MG63 (cell line): ENCODE results near the gene ENSA. TPM values are rescaled to one million over a fixed set of nuclear protein-coding genes. Genes with fewer than 3 reads are reported as not detected.
"Not testable (repeated sequence)": the region's sequence is repeated elsewhere in the genome, so short reads cannot be mapped to it uniquely, and the experiment has no call there.

Experiments
- DNase-seq: peaks from one replicate; pipeline ENCODE4 v3.0.0-alpha.2; 2020
- H3K27me3 ChIP-seq: fragments of 250-450 bp; sonication (Bioruptor Pico); 2 replicates; pipeline ENCODE4 v1.5.1; 2020; ENCODE audit warnings: mild to moderate bottlenecking, moderate library complexity
- H3K36me3 ChIP-seq: fragments of 250-450 bp; sonication (Bioruptor Pico); 2 replicates; pipeline ENCODE4 v1.5.1; 2020; ENCODE audit warnings: mild to moderate bottlenecking, moderate library complexity
- H3K4me3 ChIP-seq: fragments of 250-450 bp; sonication (Bioruptor Pico); 2 replicates; pipeline ENCODE4 v1.5.1; 2020; ENCODE audit warnings: mild to moderate bottlenecking, moderate library complexity
- H3K9me3 ChIP-seq: fragments of 250-450 bp; sonication (Bioruptor Pico); 2 replicates; pipeline ENCODE4 v1.5.1; 2020; ENCODE audit warnings: mild to moderate bottlenecking, moderate library complexity
- total RNA-seq: library from RNA; depleted of rRNA; stranded (reverse); fragments of >200 nt; shearing (Covaris generic); gene quantifications from 2 replicates; pipeline ENCODE4 v1.2.3, GENCODE V29; 2014; ENCODE audit warnings: low replicate concordance

ENSA gene
- total RNA-seq, 1 experiment from 2014 or later, result 172 TPM

GRCh38 chr1:150604226-150604588 is 25.2 kb downstream of the ENSA start:
- H3K36me3 ChIP-seq, result peaks cover 21% of the 10 kb centered on the region
- no peaks in the 10 kb centered on the region for H3K9me3 ChIP-seq
- H3K27me3 ChIP-seq, result no peaks in the 10 kb centered on the region
- DNase-seq, result no peak
- H3K4me3 ChIP-seq, result no peak overlapping the region

DNA sequence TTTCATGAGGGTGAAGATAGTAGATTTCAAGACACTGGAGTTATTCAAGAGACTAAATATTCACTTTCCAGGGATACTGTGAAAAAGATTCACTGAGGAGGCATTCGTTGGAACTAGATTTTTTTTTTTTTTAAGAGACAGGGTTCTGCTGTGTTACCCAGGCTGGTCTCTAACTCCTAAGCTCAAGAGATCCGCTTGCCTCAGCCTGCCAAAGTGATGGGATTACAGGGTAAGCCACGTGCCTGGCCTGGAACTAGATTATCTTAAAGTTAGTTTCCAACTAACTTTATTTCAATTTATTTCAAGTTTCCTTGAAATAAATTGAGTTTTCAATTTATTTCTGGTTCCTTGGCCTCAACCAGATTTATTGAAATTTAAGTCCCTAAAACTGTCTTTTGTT is 25.7 kb downstream of the ENSA start:
- no peak overlapping the region for H3K4me3 ChIP-seq
- H3K27me3 ChIP-seq, result no peaks in the 10 kb centered on the region
- H3K36me3 ChIP-seq, result peaks cover 17% of the 10 kb centered on the region
- no peak for DNase-seq
- H3K9me3 ChIP-seq, result no peaks in the 10 kb centered on the region

- DNase-seq, H3K9me3 ChIP-seq, H3K4me3 ChIP-seq, H3K27me3 ChIP-seq: not testable (repeated sequence)
- peaks cover 19% of the 10 kb centered on the region for H3K36me3 ChIP-seq
These were observed 27.0 kb downstream of the ENSA start for GRCh38 chr1:150602372-150602771.

- Histone ChIP-seq H3K9me3 (no peaks in the 10 kb centered on the region), H3K4me3 (no peak overlapping the region), H3K36me3 (peaks cover 18% of the 10 kb centered on the region), H3K27me3 (no peaks in the 10 kb centered on the region)
- DNase-seq, result no peak
These were observed 27.9 kb downstream of the ENSA start for GRCh38 chr1:150601540-150601939.

- H3K27me3 ChIP-seq, H3K9me3 ChIP-seq, H3K4me3 ChIP-seq, DNase-seq: not testable (repeated sequence)
- peaks cover 10% of the 10 kb centered on the region for H3K36me3 ChIP-seq
These were observed 31.1 kb downstream of the ENSA start for GRCh38 chr1:150598346-150598745.

- Histone ChIP-seq H3K27me3 (no peaks in the 10 kb centered on the region), H3K9me3 (no peaks in the 10 kb centered on the region), H3K36me3 (peaks cover 10% of the 10 kb centered on the region), H3K4me3 (no peak overlapping the region)
- DNase-seq, result no peak
These were observed 32.4 kb downstream of the ENSA start for GRCh38 chr1:150596976-150597375.

DNA sequence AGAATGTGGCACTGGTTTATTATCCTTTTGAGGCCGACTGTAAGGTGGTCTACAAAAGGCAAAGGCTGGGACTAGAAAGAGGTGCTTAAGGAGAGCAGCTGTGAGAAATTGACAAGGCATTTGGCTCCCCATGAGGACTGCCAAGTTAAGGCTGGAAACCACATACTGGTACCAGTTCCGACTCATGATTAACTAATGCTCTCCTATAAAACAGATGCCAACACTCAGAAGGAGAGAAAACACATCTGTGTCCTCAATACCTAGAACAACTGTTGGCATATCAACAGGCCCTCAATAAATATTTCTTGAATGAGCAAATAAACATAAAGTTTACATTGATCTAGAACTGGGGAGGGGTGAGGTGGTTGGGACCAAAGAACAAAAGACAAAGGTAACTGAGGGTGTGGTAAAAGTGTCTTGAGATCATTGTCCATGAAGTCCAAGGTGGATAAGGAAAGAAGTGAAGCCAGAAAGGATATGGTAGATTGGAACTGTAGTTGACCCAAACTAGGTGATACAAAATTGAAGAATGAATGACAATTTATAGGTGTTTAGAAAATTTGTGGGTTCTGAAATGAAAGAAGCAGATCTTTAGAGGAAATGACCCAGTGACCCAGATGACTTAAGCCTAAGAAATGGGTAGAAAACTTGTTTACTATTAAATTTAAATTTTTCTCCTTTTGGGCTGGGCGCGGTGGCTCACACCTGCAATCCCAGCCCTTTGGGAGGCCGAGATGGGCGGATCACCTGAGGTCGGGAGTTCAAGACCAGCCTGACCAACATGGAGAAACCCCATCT is 33.1 kb downstream of the ENSA start:
- Histone ChIP-seq H3K27me3 (no peaks in the 10 kb centered on the region), H3K36me3 (peaks cover 10% of the 10 kb centered on the region), H3K9me3 (no peaks in the 10 kb centered on the region), H3K4me3 (no peak overlapping the region)
- DNase-seq, result peak; percentile 49

- Histone ChIP-seq H3K27me3 (no peaks in the 10 kb centered on the region), H3K9me3 (no peaks in the 10 kb centered on the region), H3K4me3 (no peak overlapping the region), H3K36me3 (peaks cover 20% of the 10 kb centered on the region)
- no peak for DNase-seq
These were observed 47.0 kb downstream of the ENSA start for GRCh38 chr1:150582371-150582770.

DNA sequence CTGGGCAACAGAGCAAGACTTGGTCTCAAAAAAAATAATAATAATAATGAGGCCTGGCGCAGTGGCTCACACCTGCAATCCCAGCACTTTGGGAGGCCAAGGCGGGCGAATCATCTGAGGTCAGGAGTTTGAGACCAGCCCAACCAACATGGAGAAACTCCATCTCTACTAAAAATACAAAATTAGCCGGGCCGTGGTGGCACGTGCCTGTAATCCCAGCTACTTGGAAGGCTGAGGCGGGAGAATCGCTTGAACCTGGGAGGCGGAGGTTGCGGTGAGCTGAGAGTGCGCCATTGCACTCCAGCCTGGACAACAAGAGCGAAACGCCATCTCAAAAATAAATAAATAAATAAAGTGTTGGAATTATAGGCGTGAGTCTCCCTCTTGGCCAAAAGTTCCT is 47.5 kb downstream of the ENSA start:
- not testable (repeated sequence) for H3K9me3 ChIP-seq, H3K4me3 ChIP-seq, H3K27me3 ChIP-seq, DNase-seq
- H3K36me3 ChIP-seq, result peaks cover 24% of the 10 kb centered on the region

DNA sequence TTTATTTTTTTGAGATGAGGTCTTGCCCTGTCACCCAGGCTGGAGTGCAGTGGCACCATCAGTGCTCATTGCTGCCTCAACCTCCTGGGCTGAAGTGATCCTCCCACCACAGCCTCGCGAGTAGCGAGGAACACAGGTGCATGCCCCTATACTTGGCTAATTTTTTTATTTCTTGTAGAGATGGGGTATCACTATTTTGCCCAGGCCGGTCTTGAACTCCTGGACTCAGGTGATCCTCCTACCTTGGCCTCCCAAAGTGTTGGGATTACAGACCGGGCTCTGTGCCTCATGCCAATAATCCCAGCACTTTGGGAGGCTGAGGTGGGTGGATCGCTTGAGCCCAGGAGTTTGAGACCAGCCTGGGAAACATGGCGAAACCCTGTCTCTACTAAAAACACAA is 48.0 kb downstream of the ENSA start:
- peaks cover 29% of the 10 kb centered on the region for H3K36me3 ChIP-seq
- H3K4me3 ChIP-seq, H3K9me3 ChIP-seq, DNase-seq, H3K27me3 ChIP-seq: not testable (repeated sequence)

DNA sequence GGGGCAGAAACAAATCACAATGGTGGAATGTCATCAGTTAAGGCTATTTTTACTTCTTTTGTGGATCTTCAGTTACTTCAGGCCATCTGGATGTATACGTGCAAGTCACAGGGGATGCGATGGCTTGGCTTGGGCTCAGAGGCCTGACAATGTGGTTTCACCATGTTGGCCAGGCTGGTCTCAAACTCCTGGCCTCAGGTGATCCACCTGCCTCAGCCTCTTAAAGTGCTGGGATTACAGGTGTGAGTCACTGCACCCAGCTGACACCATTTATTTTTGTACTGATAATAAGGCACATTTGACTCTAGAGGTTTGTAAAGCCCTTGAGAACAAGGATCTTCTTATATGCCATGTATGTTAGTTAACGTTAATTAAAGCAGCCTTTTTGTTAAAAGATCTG is 48.4 kb downstream of the ENSA start:
- H3K27me3 ChIP-seq, H3K4me3 ChIP-seq, DNase-seq, H3K9me3 ChIP-seq: not testable (repeated sequence)
- H3K36me3 ChIP-seq, result peaks cover 34% of the 10 kb centered on the region

- peaks cover 43% of the 10 kb centered on the region for H3K36me3 ChIP-seq
- peak overlapping the region; percentile 92 for H3K4me3 ChIP-seq
- DNase-seq, result no peak
- no peaks in the 10 kb centered on the region for H3K9me3 ChIP-seq
- no peaks in the 10 kb centered on the region for H3K27me3 ChIP-seq
These were observed 49.3 kb downstream of the ENSA start for GRCh38 chr1:150579945-150580642.

DNA sequence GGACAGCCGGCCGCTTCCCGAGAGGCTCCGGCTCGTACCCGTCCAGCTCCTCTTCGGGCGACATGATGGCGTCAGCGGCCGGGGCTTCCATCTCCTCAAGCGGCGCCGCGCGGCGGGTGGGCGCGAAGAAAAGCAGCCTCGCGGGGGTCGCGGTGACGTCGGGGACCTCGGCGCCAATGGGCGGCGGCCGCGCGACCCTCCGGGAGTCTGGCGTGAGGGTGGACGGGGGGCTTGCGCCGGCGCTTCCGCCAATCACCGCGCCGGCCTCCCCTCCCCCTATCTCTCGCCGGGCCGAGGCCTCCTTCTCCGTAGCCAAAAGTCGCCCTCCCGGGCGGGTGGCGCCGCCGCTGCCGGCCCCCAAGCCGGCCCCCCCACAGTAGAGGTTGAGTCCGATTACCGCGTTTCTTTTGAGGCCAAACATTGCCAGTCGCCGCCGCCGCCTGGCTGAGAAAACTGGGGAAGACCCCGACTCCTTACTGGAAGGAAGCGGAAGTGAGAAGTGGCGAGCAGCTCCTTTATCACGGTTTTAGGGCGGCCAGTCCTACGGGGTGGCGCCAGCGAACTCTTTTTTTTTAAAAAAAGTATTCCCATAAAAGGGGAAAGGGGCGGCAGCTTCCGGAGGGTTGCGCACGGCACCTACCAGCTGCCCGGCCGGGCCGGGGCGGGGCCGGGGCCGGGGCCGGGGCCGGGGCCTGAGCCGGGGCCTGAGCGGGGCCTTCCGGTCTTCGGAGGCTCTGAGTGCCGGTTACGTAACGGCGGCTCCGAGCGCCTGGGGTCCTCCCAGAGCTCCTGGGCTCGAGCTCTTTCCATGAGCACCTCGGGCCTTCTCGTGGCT is 50.1 kb downstream of the ENSA start, which contains the start of gene MCL1:
Gene MCL1 (minus strand): TSS at position 501 of the 835 bp plus-strand sequence. CDS start 80 bp downstream, at position 421.
- Histone ChIP-seq H3K9me3 (no peaks in the 10 kb centered on the region), H3K36me3 (peaks cover 50% of the 10 kb centered on the region)

GRCh38 chr1:150578272-150579109 is 50.9 kb downstream of the ENSA start:
- H3K27me3 ChIP-seq, result no peaks in the 10 kb centered on the region
- H3K9me3 ChIP-seq, result no peaks in the 10 kb centered on the region
- H3K36me3 ChIP-seq, result peaks cover 59% of the 10 kb centered on the region
- DNase-seq, result peak; percentile 86
- peak overlapping the region; percentile 92 for H3K4me3 ChIP-seq

More for the DNA sequence above, 50.1 kb downstream of the ENSA start, which contains the start of gene MCL1:
- Histone ChIP-seq H3K27me3 (no peaks in the 10 kb centered on the region), H3K4me3 (peak within 1 kb of the TSS; percentile 92)
- peak; percentile 97 for DNase-seq

DNA sequence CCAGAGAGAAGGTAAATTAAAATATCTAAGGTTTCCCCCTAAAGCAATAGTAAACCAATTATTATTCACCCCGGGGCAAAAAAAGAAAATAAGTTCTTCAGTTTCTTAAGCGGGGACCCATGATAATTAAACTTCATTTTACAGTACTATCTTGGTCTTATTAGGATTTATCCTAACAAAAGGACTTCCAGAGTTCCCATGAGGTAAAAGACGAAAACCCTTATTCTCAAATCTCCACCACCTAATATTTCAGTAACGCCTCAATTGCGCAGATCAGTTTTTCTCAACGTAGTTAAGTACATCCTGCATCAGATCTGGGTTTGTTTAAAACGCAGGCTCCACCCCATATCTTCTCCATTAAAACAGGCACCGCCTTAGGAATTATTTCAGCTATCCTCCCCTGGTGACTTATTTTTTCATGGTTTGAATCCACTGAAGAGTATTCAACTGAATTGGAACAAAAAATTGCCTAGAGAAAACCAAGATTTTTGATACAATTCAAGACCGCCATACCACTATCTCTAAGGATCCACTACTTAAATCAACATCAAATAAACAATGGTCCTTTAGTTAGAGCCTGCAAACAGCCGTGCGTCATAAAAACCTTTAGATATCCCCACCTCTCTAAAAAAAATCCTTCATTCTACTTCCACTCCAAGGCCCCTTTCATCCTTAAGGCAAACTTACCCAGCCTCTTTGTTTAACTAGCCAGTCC is 51.7 kb downstream of the ENSA start:
- Histone ChIP-seq H3K36me3 (peaks cover 66% of the 10 kb centered on the region), H3K4me3 (peak overlapping the region; percentile 92), H3K27me3 (no peaks in the 10 kb centered on the region), H3K9me3 (no peaks in the 10 kb centered on the region)
- no peak for DNase-seq
